ENCODE data around the gene RAB24.
"Not testable (repeated sequence)": the region's sequence is repeated elsewhere in the genome, so short reads cannot be mapped to it uniquely, and the experiment has no call there.

The RAB24 gene

GRCh38 chr5:177288191-177288590 lies 15.3 kb downstream of the RAB24 start:
- Histone ChIP-seq H2AFZ (ENCODE audit: low read depth, low read length) (no peak overlapping the region), H3K4me3 (ENCODE audit: low read length) (no peak overlapping the region), H3K9me3 (ENCODE audit: low read length) (no peaks in the 10 kb centered on the region), H3K36me3 (ENCODE audit: insufficient read depth, low read length) (no peaks in the 10 kb centered on the region), H3K27me3 (ENCODE audit: insufficient read depth, low read length) (peaks cover 2% of the 10 kb centered on the region), H3K4me1 (ENCODE audit: insufficient read depth, low read length) (no peaks in the 10 kb centered on the region)

- H3K27me3 ChIP-seq (ENCODE audit: insufficient read depth, low read length): peaks cover 5% of the 10 kb centered on the region
- no peak overlapping the region for H3K4me3 ChIP-seq (ENCODE audit: low read length)
- H3K9me3 ChIP-seq (ENCODE audit: low read length): no peaks in the 10 kb centered on the region
- no peaks in the 10 kb centered on the region for H3K4me1 ChIP-seq (ENCODE audit: insufficient read depth, low read length)
- H3K36me3 ChIP-seq (ENCODE audit: insufficient read depth, low read length): no peaks in the 10 kb centered on the region
- no peak overlapping the region for H2AFZ ChIP-seq (ENCODE audit: low read depth, low read length)
Measured at GRCh38 chr5:177276886-177277285, 26.6 kb downstream of the RAB24 start.

GRCh38 chr5:177275883-177276282 lies 27.6 kb downstream of the RAB24 start:
- Histone ChIP-seq H3K27me3 (ENCODE audit: insufficient read depth, low read length) (peaks cover 5% of the 10 kb centered on the region), H2AFZ (ENCODE audit: low read depth, low read length) (no peak overlapping the region), H3K9me3 (ENCODE audit: low read length) (no peaks in the 10 kb centered on the region), H3K4me3 (ENCODE audit: low read length) (no peak overlapping the region), H3K36me3 (ENCODE audit: insufficient read depth, low read length) (no peaks in the 10 kb centered on the region), H3K4me1 (ENCODE audit: insufficient read depth, low read length) (no peaks in the 10 kb centered on the region)

- Histone ChIP-seq H2AFZ (ENCODE audit: low read depth, low read length) (no peak overlapping the region), H3K9me3 (ENCODE audit: low read length) (no peaks in the 10 kb centered on the region), H3K4me1 (ENCODE audit: insufficient read depth, low read length) (no peaks in the 10 kb centered on the region), H3K4me3 (ENCODE audit: low read length) (no peak overlapping the region), H3K27me3 (ENCODE audit: insufficient read depth, low read length) (peaks cover 5% of the 10 kb centered on the region), H3K36me3 (ENCODE audit: insufficient read depth, low read length) (no peaks in the 10 kb centered on the region)
Measured at GRCh38 chr5:177271113-177271512, 32.4 kb downstream of the RAB24 start.

- no peak overlapping the region for H3K4me3 ChIP-seq (ENCODE audit: low read length)
Measured at GRCh38 chr5:177270653-177271052, 32.9 kb downstream of the RAB24 start.

GRCh38 chr5:177269976-177270375 lies 33.5 kb downstream of the RAB24 start:
- Histone ChIP-seq H3K36me3 (ENCODE audit: insufficient read depth, low read length) (no peaks in the 10 kb centered on the region), H2AFZ (ENCODE audit: low read depth, low read length) (no peak overlapping the region), H3K27me3 (ENCODE audit: insufficient read depth, low read length) (peaks cover 5% of the 10 kb centered on the region), H3K4me3 (ENCODE audit: low read length) (no peak overlapping the region), H3K4me1 (ENCODE audit: insufficient read depth, low read length) (no peaks in the 10 kb centered on the region), H3K9me3 (ENCODE audit: low read length) (no peaks in the 10 kb centered on the region)

More at GRCh38 chr5:177270653-177271052, 32.9 kb downstream of the RAB24 start:
- no peak overlapping the region for H2AFZ ChIP-seq (ENCODE audit: low read depth, low read length)
- no peaks in the 10 kb centered on the region for H3K9me3 ChIP-seq (ENCODE audit: low read length)
- peaks cover 5% of the 10 kb centered on the region for H3K27me3 ChIP-seq (ENCODE audit: insufficient read depth, low read length)
- H3K4me1 ChIP-seq (ENCODE audit: insufficient read depth, low read length): no peaks in the 10 kb centered on the region
- H3K36me3 ChIP-seq (ENCODE audit: insufficient read depth, low read length): no peaks in the 10 kb centered on the region

- Histone ChIP-seq H3K4me1 (ENCODE audit: insufficient read depth, low read length) (no peaks in the 10 kb centered on the region), H3K36me3 (ENCODE audit: insufficient read depth, low read length) (no peaks in the 10 kb centered on the region), H3K4me3 (ENCODE audit: low read length) (no peak overlapping the region), H3K9me3 (ENCODE audit: low read length) (no peaks in the 10 kb centered on the region), H2AFZ (ENCODE audit: low read depth, low read length) (no peak overlapping the region), H3K27me3 (ENCODE audit: insufficient read depth, low read length) (peaks cover 5% of the 10 kb centered on the region)
Measured at GRCh38 chr5:177269232-177269895, 34.2 kb downstream of the RAB24 start.

GRCh38 chr5:177265395-177265794 lies 38.1 kb downstream of the RAB24 start:
- Histone ChIP-seq H3K27me3 (ENCODE audit: insufficient read depth, low read length) (no peaks in the 10 kb centered on the region), H2AFZ (ENCODE audit: low read depth, low read length) (no peak overlapping the region), H3K4me1 (ENCODE audit: insufficient read depth, low read length) (no peaks in the 10 kb centered on the region), H3K36me3 (ENCODE audit: insufficient read depth, low read length) (no peaks in the 10 kb centered on the region), H3K9me3 (ENCODE audit: low read length) (no peaks in the 10 kb centered on the region), H3K4me3 (ENCODE audit: low read length) (no peak overlapping the region)

- Histone ChIP-seq H3K4me3 (ENCODE audit: low read length) (no peak overlapping the region), H2AFZ (ENCODE audit: low read depth, low read length) (no peak overlapping the region), H3K4me1 (ENCODE audit: insufficient read depth, low read length) (no peaks in the 10 kb centered on the region), H3K9me3 (ENCODE audit: low read length) (no peaks in the 10 kb centered on the region), H3K27me3 (ENCODE audit: insufficient read depth, low read length) (no peaks in the 10 kb centered on the region), H3K36me3 (ENCODE audit: insufficient read depth, low read length) (no peaks in the 10 kb centered on the region)
Measured at GRCh38 chr5:177264178-177264577, 39.3 kb downstream of the RAB24 start.

GRCh38 chr5:177261510-177261909 lies 42.0 kb downstream of the RAB24 start:
- no peaks in the 10 kb centered on the region for H3K9me3 ChIP-seq (ENCODE audit: low read length)
- H3K27me3 ChIP-seq (ENCODE audit: insufficient read depth, low read length): no peaks in the 10 kb centered on the region
- no peaks in the 10 kb centered on the region for H3K4me1 ChIP-seq (ENCODE audit: insufficient read depth, low read length)
- H3K4me3 ChIP-seq (ENCODE audit: low read length): no peak overlapping the region
- H3K36me3 ChIP-seq (ENCODE audit: insufficient read depth, low read length): no peaks in the 10 kb centered on the region
- no peak overlapping the region for H2AFZ ChIP-seq (ENCODE audit: low read depth, low read length)

- Histone ChIP-seq H3K4me1 (ENCODE audit: insufficient read depth, low read length) (no peaks in the 10 kb centered on the region), H3K9me3 (ENCODE audit: low read length) (no peaks in the 10 kb centered on the region), H3K27me3 (ENCODE audit: insufficient read depth, low read length) (no peaks in the 10 kb centered on the region), H3K36me3 (ENCODE audit: insufficient read depth, low read length) (no peaks in the 10 kb centered on the region), H2AFZ (ENCODE audit: low read depth, low read length) (no peak overlapping the region), H3K4me3 (ENCODE audit: low read length) (no peak overlapping the region)
Measured at GRCh38 chr5:177260961-177261360, 42.6 kb downstream of the RAB24 start.

- H2AFZ ChIP-seq (ENCODE audit: low read depth, low read length); H3K9me3 ChIP-seq (ENCODE audit: low read length); H3K36me3 ChIP-seq (ENCODE audit: insufficient read depth, low read length); H3K4me3 ChIP-seq (ENCODE audit: low read length); H3K4me1 ChIP-seq (ENCODE audit: insufficient read depth, low read length); H3K27me3 ChIP-seq (ENCODE audit: insufficient read depth, low read length): not testable (repeated sequence)
Measured at GRCh38 chr5:177258711-177259110, 44.8 kb downstream of the RAB24 start.

GRCh38 chr5:177256296-177256695 lies 47.2 kb downstream of the RAB24 start:
- H3K27me3 ChIP-seq (ENCODE audit: insufficient read depth, low read length): peaks cover 3% of the 10 kb centered on the region
- no peak overlapping the region for H2AFZ ChIP-seq (ENCODE audit: low read depth, low read length)
- no peak overlapping the region for H3K4me3 ChIP-seq (ENCODE audit: low read length)
- no peaks in the 10 kb centered on the region for H3K9me3 ChIP-seq (ENCODE audit: low read length)
- H3K4me1 ChIP-seq (ENCODE audit: insufficient read depth, low read length): no peaks in the 10 kb centered on the region
- no peaks in the 10 kb centered on the region for H3K36me3 ChIP-seq (ENCODE audit: insufficient read depth, low read length)

GRCh38 chr5:177253252-177253651 lies 50.3 kb downstream of the RAB24 start:
- no peaks in the 10 kb centered on the region for H3K9me3 ChIP-seq (ENCODE audit: low read length)
- no peaks in the 10 kb centered on the region for H3K4me1 ChIP-seq (ENCODE audit: insufficient read depth, low read length)
- H2AFZ ChIP-seq (ENCODE audit: low read depth, low read length): no peak overlapping the region
- H3K4me3 ChIP-seq (ENCODE audit: low read length): no peak overlapping the region
- no peaks in the 10 kb centered on the region for H3K36me3 ChIP-seq (ENCODE audit: insufficient read depth, low read length)
- H3K27me3 ChIP-seq (ENCODE audit: insufficient read depth, low read length): peaks cover 6% of the 10 kb centered on the region
